HUES48 (cell line): ENCODE measurements around the gene HRH2.
"Not testable (repeated sequence)": the region's sequence is repeated elsewhere in the genome, so short reads cannot be mapped to it uniquely, and the experiment has no call there.

Experiments used
- H3K27ac ChIP-seq: one replicate; pipeline ENCODE4 v1.7.0; 2013; ENCODE audit warnings: low read depth, low read length, inconsistent platforms
- H3K27me3 ChIP-seq: 2 replicates; pipeline ENCODE4 v1.6.1; 2013; ENCODE audit warnings: mild to moderate bottlenecking, low read length; ENCODE audit not compliant: control insufficient read depth, insufficient read depth
- H3K36me3 ChIP-seq: 2 replicates; pipeline ENCODE4 v1.6.1; 2013; ENCODE audit warnings: low read length; ENCODE audit not compliant: control insufficient read depth, insufficient read depth
- H3K4me1 ChIP-seq: 2 replicates; pipeline ENCODE4 v1.6.1; 2013; ENCODE audit warnings: mild to moderate bottlenecking, low read length; ENCODE audit not compliant: control insufficient read depth, insufficient read depth
- H3K4me3 ChIP-seq: 2 replicates; pipeline ENCODE4 v1.5.1; 2013; ENCODE audit warnings: mild to moderate bottlenecking, low read depth, low read length
- H3K9ac ChIP-seq: 2 replicates; pipeline ENCODE4 v1.6.1; 2013; ENCODE audit warnings: mild to moderate bottlenecking, low read depth, low read length, moderate library complexity
- H3K9me3 ChIP-seq: 2 replicates; pipeline ENCODE4 v1.6.1; 2013; ENCODE audit warnings: low read length; ENCODE audit not compliant: control insufficient read depth, insufficient read depth

Gene HRH2

GRCh38 chr5:175753536-175754402 lies 95.9 kb downstream of the HRH2 start:
- no peak overlapping the region for H3K9ac ChIP-seq
- H3K4me3 ChIP-seq, result no peak overlapping the region
- H3K9me3 ChIP-seq, result no peaks in the 10 kb centered on the region
- H3K27ac ChIP-seq, result no peak overlapping the region
- H3K4me1 ChIP-seq, result peaks cover 6% of the 10 kb centered on the region; the same call in 1 of the 2 replicates
- no peaks in the 10 kb centered on the region for H3K36me3 ChIP-seq
- no peaks in the 10 kb centered on the region for H3K27me3 ChIP-seq

GRCh38 chr5:175759991-175760390 lies 102.1 kb downstream of the HRH2 start:
- H3K9me3 ChIP-seq, H3K27me3 ChIP-seq, H3K9ac ChIP-seq, H3K36me3 ChIP-seq, H3K4me1 ChIP-seq, H3K4me3 ChIP-seq, H3K27ac ChIP-seq: not testable (repeated sequence)
